Stimulated activated CD4-positive, alpha-beta T cell treated with anti-CD3 and anti-CD28 coated beads, TNF-alpha, amount 100 ng/mL, for 24 hours (primary cell): ENCODE results near the gene GAB2.
"Not testable (repeated sequence)": the region's sequence is repeated elsewhere in the genome, so short reads cannot be mapped to it uniquely, and the experiment has no call there.

Experiments used
- DNase-seq, 3 experiments: peaks; one replicate each; pipeline ENCODE4 v3.0.0-alpha.2; 2020; ENCODE audit warnings: low read depth in 3 of 3

GAB2 gene

GRCh38 chr11:78250099-78250498 is 167.5 kb downstream of the GAB2 start:
- no peak for DNase-seq

GRCh38 chr11:78248903-78249302 is 168.7 kb downstream of the GAB2 start:
- DNase-seq = no peak

GRCh38 chr11:78248191-78248590 is 169.4 kb downstream of the GAB2 start:
- DNase-seq = no peak

GRCh38 chr11:78244546-78245255 is 172.9 kb downstream of the GAB2 start:
- DNase-seq = no peak

GRCh38 chr11:78244080-78244479 is 173.5 kb downstream of the GAB2 start:
- DNase-seq = no peak

GRCh38 chr11:78241475-78241874 is 176.1 kb downstream of the GAB2 start:
- DNase-seq = no peak

- no peak for DNase-seq
Measured at GRCh38 chr11:78239781-78240180, 177.8 kb downstream of the GAB2 start.

- DNase-seq = no peak
Measured at GRCh38 chr11:78237293-78238046, 180.2 kb downstream of the GAB2 start.

GRCh38 chr11:78234006-78234405 is 183.6 kb downstream of the GAB2 start:
- DNase-seq = no peak

- not testable (repeated sequence) for DNase-seq
Measured at GRCh38 chr11:78233046-78233445, 184.6 kb downstream of the GAB2 start.

GRCh38 chr11:78231962-78232501 is 185.6 kb downstream of the GAB2 start:
- DNase-seq = no peak

- DNase-seq = no peak
Measured at GRCh38 chr11:78230161-78230877, 187.3 kb downstream of the GAB2 start.

- DNase-seq = no peak
Measured at GRCh38 chr11:78229106-78229505, 188.5 kb downstream of the GAB2 start.

GRCh38 chr11:78228467-78228866 is 189.2 kb downstream of the GAB2 start:
- DNase-seq = no peak

- no peak for DNase-seq
Measured at GRCh38 chr11:78227921-78228320, 189.7 kb downstream of the GAB2 start.

- no peak for DNase-seq
Measured at GRCh38 chr11:78226684-78227680, 190.6 kb downstream of the GAB2 start.

- DNase-seq = no peak
Measured at GRCh38 chr11:78224906-78225420, 192.7 kb downstream of the GAB2 start.

GRCh38 chr11:78224506-78224905 is 193.1 kb downstream of the GAB2 start:
- DNase-seq = no peak

- no peak for DNase-seq
Measured at GRCh38 chr11:78223320-78223954, 194.2 kb downstream of the GAB2 start.

GRCh38 chr11:78222726-78223125 is 194.9 kb downstream of the GAB2 start:
- DNase-seq = not testable (repeated sequence)
